Activated naive CD4-positive, alpha-beta T cell treated with anti-CD3 and anti-CD28 coated beads for 36 hours (primary cell): Measurements from ENCODE around the gene CHRND. TPM values are rescaled to one million over a fixed set of nuclear protein-coding genes. Genes with fewer than 3 reads are reported as not detected.

Experiments used
- CTCF ChIA-PET: fragments of 350-600 bp; sonication (Branson Sonifier 250); formaldehyde crosslinking; loops from one replicate; lab custom pipeline; 2021; ENCODE audit warnings: antibody characterized with exemption; lab: Charles Lee
- DNase-seq: peaks from one replicate; pipeline ENCODE4 v3.0.0-alpha.2; 2020
- H3K27ac Mint-ChIP-seq: one replicate; pipeline ENCODE4 v1.8.0; 2021; ENCODE audit warnings: mild to moderate bottlenecking, mixed read lengths
- H3K27me3 Mint-ChIP-seq: one replicate; pipeline ENCODE4 v1.8.0; 2021; ENCODE audit warnings: low read depth, mixed read lengths
- H3K36me3 Mint-ChIP-seq: one replicate; pipeline ENCODE4 v1.8.0; 2021; ENCODE audit warnings: low read depth, mixed read lengths
- H3K4me1 Mint-ChIP-seq: one replicate; pipeline ENCODE4 v1.8.0; 2021; ENCODE audit warnings: low read depth, mixed read lengths
- H3K4me3 Mint-ChIP-seq: one replicate; pipeline ENCODE4 v1.8.0; 2021; ENCODE audit warnings: mild to moderate bottlenecking, moderate library complexity, mixed read lengths
- H3K9me3 Mint-ChIP-seq: one replicate; pipeline ENCODE4 v1.8.0; 2021; ENCODE audit warnings: mixed read lengths
- intact Hi-C: fragments of 100-400 bp; cut with micrococcal nuclease; formaldehyde crosslinking; loops from one replicate; pipeline ENCODE4 v1.15.1; 2023
- total RNA-seq, 2 experiments: library from RNA; stranded (reverse); gene quantifications; one replicate each; pipeline ENCODE4 v1.2.3, GENCODE V29; 2021

Gene CHRND
- total RNA-seq, 2 experiments from 2014 or later: not detected

- H3K4me1 Mint-ChIP-seq: peaks cover 3% of the 10 kb centered on the region
- H3K36me3 Mint-ChIP-seq: peaks cover 46% of the 10 kb centered on the region
- CTCF ChIA-PET: interaction anchor here (0.6 kb wide), 1 partner anchor 9 kb away, joined by 3 read pairs; no protein-coding TSS in a partner anchor
- no peak for DNase-seq
- no peak overlapping the region for H3K4me3 Mint-ChIP-seq
- no peaks in the 10 kb centered on the region for H3K27me3 Mint-ChIP-seq
- intact Hi-C loops: loop anchor here (2.0 kb wide), 1 partner anchor 42 kb away; no protein-coding TSS in a partner anchor
- no peak overlapping the region for H3K27ac Mint-ChIP-seq
- H3K9me3 Mint-ChIP-seq: peaks cover 2% of the 10 kb centered on the region
Measured at GRCh38 chr2:232580648-232580981, 54.7 kb downstream of the CHRND start.

- no peaks in the 10 kb centered on the region for H3K27me3 Mint-ChIP-seq
- peaks cover 3% of the 10 kb centered on the region for H3K4me1 Mint-ChIP-seq
- CTCF ChIA-PET: no interaction called here
- no peak overlapping the region for H3K27ac Mint-ChIP-seq
- intact Hi-C loops: loop anchor here (2.0 kb wide), 1 partner anchor 41 kb away; no protein-coding TSS in a partner anchor
- H3K36me3 Mint-ChIP-seq: peaks cover 41% of the 10 kb centered on the region
- H3K4me3 Mint-ChIP-seq: no peak overlapping the region
- H3K9me3 Mint-ChIP-seq: peaks cover 2% of the 10 kb centered on the region
- no peak for DNase-seq
Measured at GRCh38 chr2:232581725-232582124, 55.8 kb downstream of the CHRND start.

GRCh38 chr2:232584238-232584637 is 58.3 kb downstream of the CHRND start:
- peaks cover 2% of the 10 kb centered on the region for H3K9me3 Mint-ChIP-seq
- CTCF ChIA-PET: no interaction called here
- DNase-seq: no peak
- peaks cover 3% of the 10 kb centered on the region for H3K4me1 Mint-ChIP-seq
- peaks cover 41% of the 10 kb centered on the region for H3K36me3 Mint-ChIP-seq
- no peaks in the 10 kb centered on the region for H3K27me3 Mint-ChIP-seq
- no peak overlapping the region for H3K27ac Mint-ChIP-seq
- no peak overlapping the region for H3K4me3 Mint-ChIP-seq
- intact Hi-C loops: no loop called here

Other genes with a start within 250 kb of the CHRND start
- not detected for gene ALPP, start 147.4 kb upstream of the CHRND start, total RNA-seq
- gene ALPG, start 119.3 kb upstream of the CHRND start, total RNA-seq: not detected
- not detected for gene ALPI, start 70.0 kb upstream of the CHRND start, total RNA-seq
- under 1 TPM in 1 of 2 experiments, not detected in 1; 0.12 TPM for gene ECEL1, start 38.3 kb upstream of the CHRND start, total RNA-seq
- not detected for gene PRSS56, start 5.8 kb upstream of the CHRND start, total RNA-seq
- gene CHRNG, start 13.5 kb downstream of the CHRND start, total RNA-seq: not detected
- gene TIGD1, start 24.4 kb downstream of the CHRND start, total RNA-seq: 1 to 10 TPM; 7.7 to 8.3 TPM
- gene EIF4E2, start 24.5 kb downstream of the CHRND start, total RNA-seq: 10 to 100 TPM; 46.6 to 54.1 TPM
- 1 to 10 TPM; 1.3 to 2.0 TPM for gene EFHD1, start 107.4 kb downstream of the CHRND start, total RNA-seq
- gene GIGYF2, start 171.2 kb downstream of the CHRND start, total RNA-seq: 10 to 100 TPM; 49.7 to 52.8 TPM